ENCODE results near the gene TEAD3. TPM values are rescaled to one million over a fixed set of nuclear protein-coding genes. Genes with fewer than 3 reads are reported as not detected.
A peak's percentile ranks its signal among the peaks of the same experiment; 100 is the strongest.

The TEAD3 gene
- total and polyA plus RNA-seq, 2 of the 4 experiments (the other 2 are of a cell fraction) = 5.2 to 28.0 TPM

DNA sequence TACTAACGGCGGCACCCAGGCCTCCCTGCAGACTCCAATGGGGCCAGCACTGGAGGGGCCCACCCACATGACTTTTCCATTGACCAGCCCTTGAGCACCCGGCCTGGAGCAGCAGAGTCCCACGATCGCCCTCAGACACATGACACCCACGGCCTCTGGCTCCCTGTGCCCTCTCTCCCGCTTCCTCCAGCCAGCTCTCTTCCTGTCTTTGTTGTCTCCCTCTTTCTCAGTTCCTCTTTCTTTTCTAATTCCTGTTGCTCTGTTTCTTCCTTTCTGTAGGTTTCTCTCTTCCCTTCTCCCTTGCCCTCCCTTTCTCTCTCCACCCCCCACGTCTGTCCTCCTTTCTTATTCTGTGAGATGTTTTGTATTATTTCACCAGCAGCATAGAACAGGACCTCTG lies 70.8 kb downstream of the TEAD3 start:
- no TSS peak for BruUV-seq (replicated peaks)
- intact Hi-C loops (cut with micrococcal nuclease) = no loop called here
- Histone ChIP-seq H4K5ac (ENCODE audit: low read depth, low read length) (peak overlapping the region; percentile 94), H3K27ac (ENCODE audit: insufficient read depth, low read length) (peak overlapping the region; percentile 97), H3K4me3 (ENCODE audit: insufficient read depth, low read depth, low read length) (no peak overlapping the region), H2AK9ac (replicated peaks; ENCODE audit: low read depth, low read length, poor library complexity) (peak overlapping the region; percentile 96), H3K27me3 (ENCODE audit: control insufficient read depth, insufficient read depth, low read length) (no peaks in the 10 kb centered on the region), H3K36me3 (ENCODE audit: control insufficient read depth, insufficient read depth, low read length) (peaks cover 36% of the 10 kb centered on the region), H3K14ac (replicated peaks; ENCODE audit: low read depth, low read length) (peak overlapping the region; percentile 98), H2BK20ac (ENCODE audit: low read depth, low read length) (peak overlapping the region; percentile 99), H3K56ac (ENCODE audit: extremely low read depth, insufficient read depth, low read length) (peak overlapping the region; percentile 30; the same call in 1 of the 2 replicates), H3K4me2 (ENCODE audit: low read depth, low read length) (no peak overlapping the region), H4K91ac (ENCODE audit: insufficient read depth, low read depth, low read length) (peak overlapping the region; percentile 100), H3K9me1 (ENCODE audit: insufficient read depth, low read length) (peaks cover 31% of the 10 kb centered on the region), H4K8ac (ENCODE audit: low read depth in 2 of 2, low read length in 2 of 2) (peak overlapping the region; percentile 92; a peak in 3 of 4 replicates), H3K9ac (ENCODE audit: low read depth, low read length) (peak overlapping the region; percentile 11; the same call in 1 of the 2 replicates), H2BK120ac (ENCODE audit: low read depth, low read length) (peak overlapping the region; percentile 100), H3K18ac (ENCODE audit: low read depth, low read length) (peak overlapping the region; percentile 92), H3K9me3 (ENCODE audit: control insufficient read depth, insufficient read depth, low read length) (peaks cover 6% of the 10 kb centered on the region), H3K79me1 (ENCODE audit: low read depth in 1 of 2, low read length in 2 of 2) (peaks cover 26 to 53% of the 10 kb centered on the region in 2 experiments), H2AK5ac (ENCODE audit: low read depth, low read length) (peak overlapping the region; percentile 100), H3K4ac (ENCODE audit: low read depth, low read length) (peak overlapping the region; percentile 100), H2AFZ (replicated peaks; ENCODE audit: low read length, poor library complexity) (no peak overlapping the region), H3K23ac (ENCODE audit: low read depth, low read length) (peak overlapping the region; percentile 68), H2BK15ac (ENCODE audit: low read depth, low read length) (peak overlapping the region; percentile 57; the same call in 2 of the 3 replicates), H2BK5ac (ENCODE audit: low read depth, low read length, poor library complexity, severe bottlenecking) (peak overlapping the region; percentile 100), H4K20me1 (ENCODE audit: insufficient read depth, low read length) (no peaks in the 10 kb centered on the region), H3K4me1 (ENCODE audit: control insufficient read depth, insufficient read depth, low read length) (peaks cover 39% of the 10 kb centered on the region)
- ATAC-seq (ENCODE audit: low read depth) (no peak), DNase-seq (no peak)
- dilution Hi-C loops (cut with HindIII; ENCODE audit: low sequenced_read_pairs, unreplicated experiment) = no loop called here
- WGBS, 2 experiments (ENCODE audit: extremely low coverage in 2 of 2, insufficient read length in 1 of 2) = 71% methylated on average over 2 of the region's 8 CpGs; no CpG with 5 or more reads in 1 of the 2 experiments
- ChIA-PET POLR2A (ENCODE audit: unreplicated experiment) (no interaction called here), CTCF (no interaction called here)
- in situ Hi-C loops (cut with MboI; ENCODE audit: low sequenced_read_pairs) = no loop called here
- TF ChIP-seq MAFK (IDR thresholded peaks at IDR 0.05; ENCODE audit: low read depth, low read length) (no peak), POLR2A (IDR thresholded peaks at IDR 0.05; ENCODE audit: low read depth, low read length) (no peak), BHLHE40 (IDR thresholded peaks at IDR 0.05; ENCODE audit: low read depth, low read length) (no peak)
- TF ChIP-seq, protein P1, sequence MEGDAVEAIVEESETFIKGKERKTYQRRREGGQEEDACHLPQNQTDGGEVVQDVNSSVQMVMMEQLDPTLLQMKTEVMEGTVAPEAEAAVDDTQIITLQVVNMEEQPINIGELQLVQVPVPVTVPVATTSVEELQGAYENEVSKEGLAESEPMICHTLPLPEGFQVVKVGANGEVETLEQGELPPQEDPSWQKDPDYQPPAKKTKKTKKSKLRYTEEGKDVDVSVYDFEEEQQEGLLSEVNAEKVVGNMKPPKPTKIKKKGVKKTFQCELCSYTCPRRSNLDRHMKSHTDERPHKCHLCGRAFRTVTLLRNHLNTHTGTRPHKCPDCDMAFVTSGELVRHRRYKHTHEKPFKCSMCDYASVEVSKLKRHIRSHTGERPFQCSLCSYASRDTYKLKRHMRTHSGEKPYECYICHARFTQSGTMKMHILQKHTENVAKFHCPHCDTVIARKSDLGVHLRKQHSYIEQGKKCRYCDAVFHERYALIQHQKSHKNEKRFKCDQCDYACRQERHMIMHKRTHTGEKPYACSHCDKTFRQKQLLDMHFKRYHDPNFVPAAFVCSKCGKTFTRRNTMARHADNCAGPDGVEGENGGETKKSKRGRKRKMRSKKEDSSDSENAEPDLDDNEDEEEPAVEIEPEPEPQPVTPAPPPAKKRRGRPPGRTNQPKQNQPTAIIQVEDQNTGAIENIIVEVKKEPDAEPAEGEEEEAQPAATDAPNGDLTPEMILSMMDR (conservative IDR thresholded peaks at IDR 0.05; ENCODE audit: low read depth, low read length) = no peak
